HCT116 (cell line): ENCODE results near the gene GTPBP1. TPM values are rescaled to one million over a fixed set of nuclear protein-coding genes. Genes with fewer than 3 reads are reported as not detected.

Source experiments
- ATAC-seq: fragments of 200-7000 bp; cut with Tn5 transposase; 2 replicates; pipeline ENCODE4 v1.9.1; 2020; ENCODE audit warnings: mild to moderate bottlenecking, moderate library complexity
- BruUV-seq: library from RNA; stranded (reverse); fragments of 400-500 nt; replicated peaks from 2 replicates; lab custom pipeline; 2021; lab: Mats Ljungman, UMichigan
- CTCF ChIA-PET: fragments of 300-600 bp; sonication (Branson Sonifier 250); formaldehyde crosslinking; loops from one replicate; lab custom pipeline; 2021; ENCODE audit warnings: antibody characterized with exemption; lab: Charles Lee
- POLR2A ChIA-PET: fragments of 300-600, 350-600 bp; sonication (Branson Sonifier 250); formaldehyde crosslinking; loops from one replicate; lab custom pipeline; 2021; ENCODE audit warnings: antibody characterized with exemption; lab: Charles Lee
- RAD21 ChIA-PET, 2 experiments: fragments of 300-600 bp; sonication (Branson Sonifier 250); formaldehyde crosslinking; loops; one replicate each; lab custom pipeline; 2023; ENCODE audit warnings: low total read pairs in 2 of 2; ENCODE audit not compliant: uncharacterized antibody in 2 of 2, unreplicated experiment in 2 of 2, low non-redundant PET in 1 of 2; lab: Charles Lee
- DNase-seq: peaks from one replicate; pipeline ENCODE4 v3.0.0-alpha.2; 2010; ENCODE audit warnings: low read depth, low spot score
- H2AFZ ChIP-seq: fragments of 200-600 bp; shearing (Covaris generic), sonication (generic); 2 replicates; pipeline ENCODE4 v1.6.1; 2017; ENCODE audit warnings: low read depth, mixed run types, mixed read lengths, antibody characterized with exemption, low read length; ENCODE audit not compliant: poor library complexity, severe bottlenecking
- H3K27ac ChIP-seq: 2 replicates; pipeline ENCODE4 v1.5.1; 2012; ENCODE audit warnings: low read depth, low read length
- H3K27me3 ChIP-seq: fragments of 200-600 bp; sonication (generic); 2 replicates; pipeline ENCODE4 v1.6.1; 2016; ENCODE audit warnings: mixed run types, low read length, mixed read lengths; ENCODE audit not compliant: insufficient read depth
- H3K36me3 ChIP-seq, 2 experiments: fragments of 200-500 bp in 1 of 2; fragments of 200-600 bp in 1 of 2; sonication (Bioruptor generic) in 1 of 2; sonication (generic) in 1 of 2; 2 replicates each; pipeline versions ENCODE4 v1.5.1 to v1.6.1; 2014 to 2016; ENCODE audit warnings: low read length in 2 of 2, inconsistent platforms in 1 of 2, mixed read lengths in 1 of 2, mixed run types in 1 of 2; ENCODE audit not compliant: insufficient read depth in 2 of 2, control insufficient read depth in 1 of 2
- H3K4me1 ChIP-seq, 2 experiments: fragments of 200-600 bp in 1 of 2; sonication (generic) in 1 of 2; 2 replicates each; pipeline versions ENCODE4 v1.5.1 to v1.6.1; 2012 to 2017; ENCODE audit warnings: low read length in 2 of 2, inconsistent platforms in 1 of 2, mild to moderate bottlenecking in 1 of 2, mixed read lengths in 1 of 2, mixed run types in 1 of 2, moderate library complexity in 1 of 2; ENCODE audit not compliant: insufficient read depth in 2 of 2, control insufficient read depth in 1 of 2
- H3K4me2 ChIP-seq: fragments of 200-600 bp; sonication (generic); 2 replicates; pipeline ENCODE4 v1.6.1; 2017; ENCODE audit warnings: mixed run types, low read length, mixed read lengths
- H3K4me3 ChIP-seq, 2 experiments: fragments of 200-600 bp in 1 of 2; sonication (generic) in 1 of 2; replicated peaks in 1 of 2; 2 replicates each; pipeline ENCODE4 v1.5.1; 2011 to 2016; ENCODE audit warnings: low read length in 2 of 2, control low read depth in 1 of 2, low read depth in 1 of 2, mild to moderate bottlenecking in 1 of 2, mixed read lengths in 1 of 2, mixed run types in 1 of 2
- H3K79me2 ChIP-seq: fragments of 200-600 bp; sonication (generic); 2 replicates; pipeline ENCODE4 v1.6.1; 2017; ENCODE audit warnings: mild to moderate bottlenecking, mixed run types, low read length, moderate library complexity, mixed read lengths; ENCODE audit not compliant: insufficient read depth
- H3K9ac ChIP-seq: fragments of 200-600 bp; sonication (generic); 2 replicates; pipeline ENCODE4 v1.6.1; 2016; ENCODE audit warnings: low read length, mixed read lengths
- H3K9me2 ChIP-seq: fragments of 200-600 bp; sonication (generic), shearing (Covaris generic); 2 replicates; pipeline ENCODE4 v1.6.1; 2017; ENCODE audit warnings: mixed run types, mild to moderate bottlenecking, moderate library complexity; ENCODE audit not compliant: insufficient read depth
- H3K9me3 ChIP-seq, 2 experiments: fragments of 200-500 bp in 1 of 2; fragments of 200-600 bp in 1 of 2; sonication (Bioruptor generic) in 1 of 2; sonication (generic) in 1 of 2; 2 replicates each; pipeline ENCODE4 v1.6.1; 2014 to 2017; ENCODE audit warnings: low read length in 2 of 2, mixed read lengths in 2 of 2, inconsistent platforms in 1 of 2, low read depth in 1 of 2, mild to moderate bottlenecking in 1 of 2, mixed run types in 1 of 2, moderate library complexity in 1 of 2; ENCODE audit not compliant: control insufficient read depth in 1 of 2, insufficient read depth in 1 of 2
- H4K20me1 ChIP-seq: fragments of 200-600 bp; sonication (generic), shearing (Covaris generic); 2 replicates; pipeline ENCODE4 v1.6.1; 2017; ENCODE audit warnings: mixed run types, mild to moderate bottlenecking, moderate library complexity; ENCODE audit not compliant: insufficient read depth
- ATF3 ChIP-seq: IDR thresholded peaks from 2 replicates; pipeline ENCODE4 v1.6.1; 2012
- CBX3 ChIP-seq: IDR thresholded peaks from 2 replicates; pipeline ENCODE4 v1.6.1; 2012; ENCODE audit warnings: low read depth
- CEBPB ChIP-seq: IDR thresholded peaks from 2 replicates; pipeline ENCODE4 v1.6.1; 2012; ENCODE audit warnings: low read depth
- CTCF ChIP-seq, 3 experiments: fragments of 200-600 bp in 1 of 3; sonication (generic) in 1 of 3; IDR thresholded peaks in 2 of 3; conservative IDR thresholded peaks in 1 of 3; 2 replicates each; pipeline ENCODE4 v1.5.1; 2012 to 2017; ENCODE audit warnings: low read depth in 2 of 3, low read length in 2 of 3, antibody characterized with exemption in 1 of 3, borderline replicate concordance in 1 of 3, control low read depth in 1 of 3, mild to moderate bottlenecking in 1 of 3, mixed read lengths in 1 of 3, mixed run types in 1 of 3, moderate library complexity in 1 of 3; ENCODE audit not compliant: insufficient read depth in 1 of 3
- ELF1 ChIP-seq: IDR thresholded peaks from 2 replicates; pipeline ENCODE4 v1.6.1; 2012; ENCODE audit warnings: low read depth, borderline replicate concordance
- EZH2phosphoT487 ChIP-seq: fragments of 200-600 bp; IDR thresholded peaks from 2 replicates; pipeline ENCODE4 v1.6.1; 2018; ENCODE audit warnings: antibody characterized with exemption, borderline replicate concordance
- JUND ChIP-seq: IDR thresholded peaks from 2 replicates; pipeline ENCODE4 v1.6.1; 2012
- MAX ChIP-seq: IDR thresholded peaks from 2 replicates; pipeline ENCODE4 v1.6.1; 2012
- POLR2A ChIP-seq: IDR thresholded peaks from 2 replicates; pipeline ENCODE4 v1.7.0; 2011; ENCODE audit warnings: borderline replicate concordance; ENCODE audit not compliant: insufficient read depth, insufficient read length; ENCODE audit errors: extremely low read depth
- RAD21 ChIP-seq: IDR thresholded peaks from 2 replicates; pipeline ENCODE4 v1.6.1; 2012; ENCODE audit warnings: low read depth, mild to moderate bottlenecking
- REST ChIP-seq: IDR thresholded peaks from 2 replicates; pipeline ENCODE4 v1.6.1; 2012; ENCODE audit warnings: low read depth
- SP1 ChIP-seq: IDR thresholded peaks from 2 replicates; pipeline ENCODE4 v1.6.1; 2012; ENCODE audit warnings: low read depth
- ZBTB33 ChIP-seq: IDR thresholded peaks from 2 replicates; pipeline ENCODE4 v1.6.1; 2011; ENCODE audit warnings: mild to moderate bottlenecking, low read length, moderate library complexity; ENCODE audit not compliant: insufficient replicate concordance; ENCODE audit errors: extremely low read depth
- ZFX ChIP-seq: fragments of 450-650 bp; IDR thresholded peaks from 2 replicates; pipeline ENCODE4 v1.6.1; 2017
- intact Hi-C: fragments of 100-400 bp; cut with micrococcal nuclease; formaldehyde crosslinking; loops from 2 replicates; pipeline ENCODE4 v1.10.0; 2022
- total RNA-seq: library from RNA; stranded (reverse); gene quantifications from one replicate; pipeline ENCODE4 v1.2.1, GENCODE V29; 2021; ENCODE audit not compliant: unreplicated experiment

GTPBP1 gene
- total RNA-seq, 1 experiment from 2014 or later, result 48.2 TPM

- TF ChIP-seq EZH2phosphoT487, result no peak
- TF ChIP-seq CBX3, result no peak
- no peak for TF ChIP-seq SP1
- TF ChIP-seq ZBTB33, result no peak
- no peak for TF ChIP-seq CEBPB
Measured at GRCh38 chr22:38781033-38781432, 75.3 kb downstream of the GTPBP1 start (continued).

GRCh38 chr22:38782402-38783094 lies 76.8 kb downstream of the GTPBP1 start:
- no peak overlapping the region for H2AFZ ChIP-seq
- no peak overlapping the region for H3K27ac ChIP-seq
- CTCF ChIA-PET, result interaction anchor here (1.0 kb wide), 1 partner anchor 13 kb away, joined by 3 read pairs; no protein-coding TSS in a partner anchor
- H3K27me3 ChIP-seq, result no peaks in the 10 kb centered on the region
- H3K79me2 ChIP-seq, result no peaks in the 10 kb centered on the region
- no peak for ATAC-seq
- no peak overlapping the region for H3K4me2 ChIP-seq
- H4K20me1 ChIP-seq, result no peaks in the 10 kb centered on the region
- POLR2A ChIA-PET, result no interaction called here
- no peak overlapping the region for H3K9ac ChIP-seq
- no peaks in the 10 kb centered on the region for H3K4me1 ChIP-seq
- no peaks in the 10 kb centered on the region for H3K36me3 ChIP-seq
- H3K9me2 ChIP-seq, result no peaks in the 10 kb centered on the region
- BruUV-seq, result no TSS peak
- H3K4me3 ChIP-seq, result no peak overlapping the region
- H3K9me3 ChIP-seq, result no peaks in the 10 kb centered on the region
- RAD21 ChIA-PET, result no interaction called here
- no peak for DNase-seq
- intact Hi-C loops, result no loop called here
- TF ChIP-seq JUND (no peak), MAX (no peak), RAD21 (no peak), ZBTB33 (no peak), POLR2A (no peak), REST (no peak), EZH2phosphoT487 (no peak), ATF3 (no peak), ZFX (no peak), ELF1 (no peak), CTCF (IDR thresholded peaks at IDR 0.05 in 2 of 3, conservative IDR thresholded peaks at IDR 0.05 in 1 of 3; ENCODE audit: borderline replicate concordance in 1 of 3, insufficient read depth in 1 of 3, low read depth in 2 of 3, low read length in 2 of 3) (no peak), SP1 (no peak)
